K562 (cell line): Measurements from ENCODE around the gene PIK3AP1. TPM values are rescaled to one million over a fixed set of nuclear protein-coding genes. Genes with fewer than 3 reads are reported as not detected.
"Not testable (repeated sequence)": the region's sequence is repeated elsewhere in the genome, so short reads cannot be mapped to it uniquely, and the experiment has no call there.

Experiments used
- ATAC-seq: fragments of 200-7000 bp; cut with Tn5 transposase; 3 replicates; pipeline ENCODE4 v1.9.1; 2020; ENCODE audit warnings: moderate library complexity
- BruUV-seq: library from RNA; stranded (reverse); fragments of 400-500 nt; replicated peaks from 2 replicates; lab custom pipeline; 2021; lab: Mats Ljungman, UMichigan
- CTCF ChIA-PET: fragments of 300-600 bp; formaldehyde crosslinking; extraction: SDS; loops from one replicate; lab custom pipeline; 2021; ENCODE audit warnings: low intra/inter-chr PET ratio; lab: Yijun Ruan, JAX
- POLR2A ChIA-PET: fragments of 300-600, 350-650 bp; sonication (Branson Sonifier 250); formaldehyde crosslinking; extraction: SDS; loops from one replicate; lab custom pipeline; 2021; ENCODE audit warnings: antibody characterized with exemption, inconsistent platforms; lab: Yijun Ruan, JAX
- DNase-seq, 4 experiments: peaks; one replicate each; pipeline versions ENCODE4 v3.0.0 to v3.0.0-alpha.2; 2011 to 2018; ENCODE audit warnings: low spot score in 3 of 4, mixed read lengths in 3 of 4; ENCODE audit errors: extremely low read depth in 1 of 4
- FAIRE-seq: peaks from 2 replicates; lab custom pipeline; 2011; peaks lifted over from hg19 to GRCh38; lab: Jason Lieb, UNC
- H2AFZ ChIP-seq: 2 replicates; pipeline ENCODE4 v1.6.0; 2011; ENCODE audit warnings: low read depth, low read length, control low read depth, inconsistent platforms
- H3K27ac ChIP-seq: fragments of 200-600 bp; 3 replicates; pipeline ENCODE4 v1.8.0; 2011; ENCODE audit warnings: low read depth, mild to moderate bottlenecking, control low read depth, inconsistent platforms, low read length, moderate library complexity, mixed read lengths; ENCODE audit errors: extremely low read depth
- H3K27me3 ChIP-seq, 2 experiments: fragments of 300-600 bp in 1 of 2; 2 replicates in 1 of 2; 3 replicates in 1 of 2; pipeline versions ENCODE4 v1.6.0 to v1.8.0; 2011; ENCODE audit warnings: inconsistent platforms in 2 of 2, low read length in 2 of 2, mild to moderate bottlenecking in 1 of 2, mixed read lengths in 1 of 2, moderate library complexity in 1 of 2; ENCODE audit not compliant: control insufficient read depth in 2 of 2, insufficient read depth in 2 of 2
- H3K36me3 ChIP-seq: fragments of 300-600 bp; 3 replicates; pipeline ENCODE4 v1.8.0; 2011; ENCODE audit warnings: mild to moderate bottlenecking, low read length, inconsistent platforms; ENCODE audit not compliant: control insufficient read depth, insufficient read depth
- H3K4me1 ChIP-seq, 2 experiments: fragments of 200-600 bp in 1 of 2; replicated peaks in 1 of 2; 2 replicates in 1 of 2; 3 replicates in 1 of 2; pipeline versions ENCODE4 v1.5.1 to v1.8.0; 2011; ENCODE audit warnings: inconsistent platforms in 2 of 2, low read length in 2 of 2, mild to moderate bottlenecking in 1 of 2, mixed read lengths in 1 of 2, moderate library complexity in 1 of 2; ENCODE audit not compliant: control insufficient read depth in 2 of 2, insufficient read depth in 2 of 2
- H3K4me2 ChIP-seq: 2 replicates; pipeline ENCODE4 v1.6.1; 2011; ENCODE audit warnings: low read length, control low read depth, inconsistent platforms, mixed read lengths; ENCODE audit not compliant: insufficient read depth
- H3K4me3 ChIP-seq: fragments of 200-600 bp; sonication (generic), shearing (Covaris generic); 2 replicates; pipeline ENCODE4 v1.5.1; 2016; ENCODE audit warnings: control low read depth, inconsistent platforms
- H3K79me2 ChIP-seq: fragments of 200-600 bp; 3 replicates; pipeline ENCODE4 v1.8.0; 2011; ENCODE audit warnings: low read length, inconsistent platforms; ENCODE audit not compliant: control insufficient read depth, insufficient read depth
- H3K9ac ChIP-seq, 2 experiments: 2 replicates each; pipeline versions ENCODE4 v1.6.0 to v1.6.1; 2011; ENCODE audit warnings: low read depth in 2 of 2, low read length in 2 of 2, control low read depth in 1 of 2, inconsistent platforms in 1 of 2, mild to moderate bottlenecking in 1 of 2, mixed read lengths in 1 of 2; ENCODE audit not compliant: insufficient read depth in 1 of 2
- H3K9me1 ChIP-seq: one replicate; pipeline ENCODE4 v1.6.0; 2011; ENCODE audit warnings: inconsistent platforms, mild to moderate bottlenecking, low read length, moderate library complexity; ENCODE audit not compliant: control insufficient read depth, insufficient read depth
- H3K9me3 ChIP-seq: replicated peaks from 2 replicates; pipeline ENCODE4 v1.5.1; 2011; ENCODE audit warnings: low read depth, low read length, inconsistent platforms; ENCODE audit not compliant: control insufficient read depth, insufficient read depth
- H4K20me1 ChIP-seq: replicated peaks from 2 replicates; pipeline ENCODE4 v1.6.1; 2011; ENCODE audit warnings: low read length, inconsistent platforms, mixed read lengths; ENCODE audit not compliant: control insufficient read depth, insufficient read depth
- ERF ChIP-seq: fragments of 450-650 bp; formaldehyde crosslinking; IDR thresholded peaks from 2 replicates; pipeline ENCODE4 v1.4.0; 2020; ENCODE audit warnings: mild to moderate bottlenecking, mixed read lengths
- HDGF ChIP-seq: fragments of 450-650 bp; IDR thresholded peaks from 2 replicates; pipeline ENCODE4 v1.6.1; 2016
- HMBOX1 ChIP-seq: sonication (generic); IDR thresholded peaks from 2 replicates; pipeline ENCODE4 v1.6.1; 2016
- HNRNPH1 ChIP-seq: fragments of 200-400 bp; formaldehyde crosslinking; optimal IDR thresholded peaks from 2 replicates; pipeline ENCODE3; 2017; ENCODE audit warnings: low read depth, mild to moderate bottlenecking, low read length, moderate library complexity
- MECOM ChIP-seq: fragments of 250-450 bp; sonication (Bioruptor Pico); IDR thresholded peaks from 2 replicates; pipeline ENCODE4 v1.8.0; 2022; ENCODE audit warnings: inconsistent platforms
- POLR2AphosphoS5 ChIP-seq: IDR thresholded peaks from 2 replicates; pipeline ENCODE4 v1.6.1; 2011; ENCODE audit warnings: mild to moderate bottlenecking, low read depth, low read length, moderate library complexity; ENCODE audit not compliant: control insufficient read depth, insufficient read depth
- PPARD ChIP-seq: fragments of 250-450 bp; sonication (Bioruptor Pico); IDR thresholded peaks from 2 replicates; pipeline ENCODE4 v1.8.0; 2022; ENCODE audit warnings: inconsistent platforms, mild to moderate bottlenecking, moderate library complexity
- RBM17 ChIP-seq: fragments of 200-400 bp; formaldehyde crosslinking; IDR thresholded peaks from 2 replicates; pipeline ENCODE4 v1.6.1; 2017; ENCODE audit warnings: low read depth, mild to moderate bottlenecking, low read length, borderline replicate concordance
- RBM25 ChIP-seq: fragments of 200-400 bp; formaldehyde crosslinking; IDR thresholded peaks from 2 replicates; pipeline ENCODE4 v1.6.1; 2018; ENCODE audit warnings: low read length, low read depth, moderate library complexity; ENCODE audit not compliant: severe bottlenecking
- SMAD4 ChIP-seq: fragments of 250-450 bp; sonication (Bioruptor Pico); conservative IDR thresholded peaks from 2 replicates; pipeline ENCODE4 v1.8.0; 2021; ENCODE audit warnings: inconsistent platforms, mild to moderate bottlenecking, moderate library complexity
- SMARCA4 ChIP-seq: fragments of 450-650 bp; IDR thresholded peaks from 2 replicates; pipeline ENCODE4 v1.6.1; 2016
- SMARCA5 ChIP-seq: fragments of 450-650 bp; IDR thresholded peaks from 2 replicates; pipeline ENCODE4 v1.6.1; 2016
- SNAPC5 ChIP-seq: fragments of 250-450 bp; sonication (Bioruptor Pico); IDR thresholded peaks from 2 replicates; pipeline ENCODE4 v1.8.0; 2021; ENCODE audit warnings: moderate library complexity, mild to moderate bottlenecking, inconsistent platforms
- SP1 ChIP-seq: sonication (generic); formaldehyde crosslinking; IDR thresholded peaks from 2 replicates; pipeline ENCODE4 v1.8.1; 2022; ENCODE audit warnings: mild to moderate bottlenecking, missing genetic modification reagents
- SRSF7 ChIP-seq: fragments of 200-400 bp; formaldehyde crosslinking; optimal IDR thresholded peaks from 2 replicates; pipeline ENCODE3; 2017; ENCODE audit warnings: mild to moderate bottlenecking, low read depth, low read length
- ZNF146 ChIP-seq: IDR thresholded peaks from one replicate; pipeline ENCODE4 v1.6.1; 2018; ENCODE audit warnings: missing compliant biosample characterization; ENCODE audit not compliant: unreplicated experiment
- ZNF184 ChIP-seq: sonication (generic); formaldehyde crosslinking; IDR thresholded peaks from 2 replicates; pipeline ENCODE4 v1.5.0; 2020; ENCODE audit warnings: missing genetic modification reagents
- ZNF41 ChIP-seq: fragments of 250-450 bp; sonication (Bioruptor Pico); conservative IDR thresholded peaks from 2 replicates; pipeline ENCODE4 v1.4.0; 2020; ENCODE audit warnings: mild to moderate bottlenecking
- ZNF551 ChIP-seq: fragments of 250-450 bp; sonication (Bioruptor Pico); IDR thresholded peaks from 2 replicates; pipeline ENCODE4 v1.5.0; 2021; ENCODE audit warnings: mild to moderate bottlenecking, moderate library complexity
- WGBS: fragments of 100-300 bp; shearing (Covaris generic); methylation state at CpG from one replicate; pipeline ENCODE4 v1.1.6; 2016; ENCODE audit warnings: low coverage, mixed read lengths; ENCODE audit not compliant: insufficient coverage; ENCODE audit errors: missing lambda C conversion rate; 5-methylcytosine and 5-hydroxymethylcytosine counted together
- in situ Hi-C: fragments of 300-500 bp; cut with MboI; formaldehyde crosslinking; loops from 4 replicates; pipeline ENCODE4 v1.15.0; 2018; ENCODE audit warnings: inconsistent platforms, mixed read lengths
- intact Hi-C: fragments of 100-400 bp; cut with micrococcal nuclease; formaldehyde crosslinking; loops from 2 replicates; pipeline ENCODE4 v1.14.2; 2022
- polyA plus RNA-seq, 8 experiments: library from polyadenylated mRNA; depleted of rRNA in 4 of 8; stranded (reverse) in 5 of 8; unstranded in 3 of 8; fragments of >200 nt; fragmentation: Nextera tagmentation in 2 of 8; fragmentation: Illumina TruSeq in 1 of 8; extraction: Ambion mirVana in 2 of 8; extraction: Trizol in 1 of 8; gene quantifications; 2 replicates each; pipeline versions ENCODE4 v1.2.1 to v1.2.3, GENCODE V29; 2011 to 2014; ENCODE audit warnings: inconsistent platforms in 1 of 8, missing spikeins in 1 of 8
- total RNA-seq, 7 experiments: library from RNA; depleted of rRNA in 6 of 7; stranded (reverse); fragments of >200 nt in 6 of 7; fragmentation: Illumina TruSeq in 2 of 7; extraction: Trizol in 2 of 7; gene quantifications; 2 replicates each; pipeline versions ENCODE4 v1.2.1 to v1.2.3, GENCODE V29; 2011 to 2021; ENCODE audit warnings: low replicate concordance in 1 of 7

The PIK3AP1 gene
- total and polyA plus RNA-seq, 9 of the 15 experiments (the other 6 are each of a cell fraction or from before 2014, with no cell fraction given), result 0.20 to 2.4 (median 1.4) TPM

- FAIRE-seq, H3K4me2 ChIP-seq, BruUV-seq, in situ Hi-C loops, H3K9ac ChIP-seq, H3K4me3 ChIP-seq, H2AFZ ChIP-seq, H3K27me3 ChIP-seq, H3K9me3 ChIP-seq, H3K36me3 ChIP-seq, intact Hi-C loops, CTCF ChIA-PET, ATAC-seq, H3K27ac ChIP-seq, H4K20me1 ChIP-seq, DNase-seq, H3K9me1 ChIP-seq, H3K79me2 ChIP-seq: not testable (repeated sequence)
- POLR2A ChIA-PET, result interaction anchor here (0.7 kb wide), 1 partner anchor 216 kb away, joined by 3 read pairs; no protein-coding TSS in a partner anchor
- WGBS, result 0% methylated on average over 1 of the region's 1 CpG
- peaks cover 3 to 16% of the 10 kb centered on the region in 2 experiments; a peak in 3 of 5 replicates for H3K4me1 ChIP-seq
- TF ChIP-seq ZNF146 (CRISPR knock-in tag) (peak; percentile 69), RBM25 (peak; percentile 21)
Measured at GRCh38 chr10:96680463-96680862, 39.9 kb downstream of the PIK3AP1 start.

GRCh38 chr10:96678725-96679124 is 41.6 kb downstream of the PIK3AP1 start:
- no peaks in the 10 kb centered on the region for H3K79me2 ChIP-seq
- ChIA-PET CTCF (no interaction called here), POLR2A (interaction anchor here (0.6 kb wide), 1 partner anchor 9 kb away, joined by 3 read pairs; no protein-coding TSS in a partner anchor)
- H3K4me1 ChIP-seq, result peaks cover 3 to 16% of the 10 kb centered on the region in 2 experiments; a peak in 4 of 5 replicates
- H3K9ac ChIP-seq, result no peak overlapping the region
- DNase-seq, result no peak
- no peaks in the 10 kb centered on the region for H4K20me1 ChIP-seq
- WGBS, result 14% methylated on average over 1 of the region's 1 CpG
- H3K36me3 ChIP-seq, result no peaks in the 10 kb centered on the region
- no peak overlapping the region for H3K4me2 ChIP-seq
- no TSS peak for BruUV-seq
- H3K27ac ChIP-seq, result no peak overlapping the region
- H3K9me1 ChIP-seq, result no peaks in the 10 kb centered on the region
- in situ Hi-C loops (no loop called here), intact Hi-C loops (no loop called here)
- H2AFZ ChIP-seq, result no peak overlapping the region
- FAIRE-seq, result no peak
- ATAC-seq, result no peak
- H3K9me3 ChIP-seq, result no peaks in the 10 kb centered on the region
- no peaks in the 10 kb centered on the region for H3K27me3 ChIP-seq
- H3K4me3 ChIP-seq, result no peak overlapping the region
- no peak for TF ChIP-seq MECOM
- no peak for TF ChIP-seq POLR2AphosphoS5
- TF ChIP-seq RBM17, result no peak
- TF ChIP-seq ZNF184 (CRISPR knock-in tag), result no peak
- no peak for TF ChIP-seq SRSF7
- no peak for TF ChIP-seq HNRNPH1
- TF ChIP-seq SMARCA4, result no peak
- no peak for TF ChIP-seq ZNF551 (CRISPR knock-in tag)
- TF ChIP-seq HDGF, result no peak
- TF ChIP-seq SMAD4 (CRISPR knock-in tag), result no peak
- no peak for TF ChIP-seq PPARD (CRISPR knock-in tag)
- TF ChIP-seq SP1 (CRISPR knock-in tag), result no peak
- no peak for TF ChIP-seq SMARCA5
- no peak for TF ChIP-seq SNAPC5 (CRISPR knock-in tag)
- no peak for TF ChIP-seq ERF (CRISPR knock-in tag)
- TF ChIP-seq HMBOX1, result no peak
- no peak for TF ChIP-seq ZNF41 (CRISPR knock-in tag)
